Tibial nerve (tissue), 4 donors: Measurements from ENCODE around the gene ARL5C.

Experiments used
- EP300 ChIP-seq, 2 donors: sonication (generic); formaldehyde crosslinking; IDR thresholded peaks; one replicate each; pipeline ENCODE4 v1.6.1; 2017; ENCODE audit warnings: antibody characterized with exemption in 2 of 2, mild to moderate bottlenecking in 1 of 2
- POLR2A ChIP-seq, 2 donors: fragments of 450-650 bp; IDR thresholded peaks; one replicate each; pipeline ENCODE4 v1.6.1; 2017; ENCODE audit warnings: antibody characterized with exemption in 2 of 2, mild to moderate bottlenecking in 2 of 2, moderate library complexity in 2 of 2
- TF ChIP-seq, protein P1 (sequence below), 5 experiments: fragments of 200-600 bp in 3 of 5; fragments of 450-650 bp in 2 of 5; sonication (generic) in 3 of 5; IDR thresholded peaks; one replicate each; pipeline ENCODE4 v1.5.1; 2016 to 2019; ENCODE audit warnings: antibody characterized with exemption in 5 of 5, mild to moderate bottlenecking in 3 of 5, moderate library complexity in 2 of 5

DNA sequence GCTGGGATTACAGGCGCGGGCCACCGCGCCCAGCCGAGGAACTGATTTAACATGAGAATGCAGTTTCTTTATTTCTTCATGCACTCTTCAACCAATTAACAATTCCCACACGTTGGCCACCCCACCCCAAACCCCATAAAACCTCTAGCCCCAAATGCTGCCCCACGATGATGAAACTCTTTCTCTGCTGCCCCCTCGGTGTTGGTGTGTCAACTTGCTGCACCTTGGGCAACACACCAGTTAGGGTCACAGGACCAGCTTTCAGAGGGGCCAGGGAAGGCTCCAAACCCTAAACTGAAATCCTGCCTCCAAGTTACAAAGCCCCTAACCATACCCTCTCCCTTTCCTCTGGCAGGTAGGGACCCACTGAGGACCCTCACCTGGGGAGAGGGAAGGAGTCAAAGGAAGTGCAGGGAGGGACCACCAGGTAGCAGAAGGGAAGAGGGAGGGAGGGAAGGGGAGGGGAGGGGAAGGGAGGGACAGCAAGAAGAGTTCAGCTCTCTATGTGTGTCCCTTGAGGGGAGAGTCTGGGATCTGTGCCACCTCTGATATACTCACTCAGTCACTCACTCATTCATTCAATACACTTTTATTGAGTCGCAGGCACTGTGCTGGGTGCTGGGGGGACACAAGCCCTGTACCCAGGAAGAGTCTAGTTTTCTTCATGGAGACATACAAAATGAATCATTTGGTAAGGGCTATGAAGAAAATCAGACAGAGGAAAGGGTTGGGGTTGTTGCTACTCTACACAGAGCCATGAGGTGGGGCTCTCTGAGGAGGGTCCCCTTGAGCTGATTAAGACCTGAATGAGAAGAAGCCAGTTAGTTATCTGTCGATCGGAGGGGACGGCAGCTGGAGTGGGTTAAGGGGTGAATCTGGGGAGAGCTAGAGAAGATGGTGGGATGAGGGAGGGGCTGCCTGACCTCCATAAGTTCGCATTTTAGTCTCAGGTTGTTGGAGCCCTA lies 18.5 kb downstream of the ARL5C start:
- TF ChIP-seq POLR2A (IDR thresholded peaks at IDR 0.05) (no peak), EP300 (IDR thresholded peaks at IDR 0.05) (no peak)
- TF ChIP-seq, protein P1, sequence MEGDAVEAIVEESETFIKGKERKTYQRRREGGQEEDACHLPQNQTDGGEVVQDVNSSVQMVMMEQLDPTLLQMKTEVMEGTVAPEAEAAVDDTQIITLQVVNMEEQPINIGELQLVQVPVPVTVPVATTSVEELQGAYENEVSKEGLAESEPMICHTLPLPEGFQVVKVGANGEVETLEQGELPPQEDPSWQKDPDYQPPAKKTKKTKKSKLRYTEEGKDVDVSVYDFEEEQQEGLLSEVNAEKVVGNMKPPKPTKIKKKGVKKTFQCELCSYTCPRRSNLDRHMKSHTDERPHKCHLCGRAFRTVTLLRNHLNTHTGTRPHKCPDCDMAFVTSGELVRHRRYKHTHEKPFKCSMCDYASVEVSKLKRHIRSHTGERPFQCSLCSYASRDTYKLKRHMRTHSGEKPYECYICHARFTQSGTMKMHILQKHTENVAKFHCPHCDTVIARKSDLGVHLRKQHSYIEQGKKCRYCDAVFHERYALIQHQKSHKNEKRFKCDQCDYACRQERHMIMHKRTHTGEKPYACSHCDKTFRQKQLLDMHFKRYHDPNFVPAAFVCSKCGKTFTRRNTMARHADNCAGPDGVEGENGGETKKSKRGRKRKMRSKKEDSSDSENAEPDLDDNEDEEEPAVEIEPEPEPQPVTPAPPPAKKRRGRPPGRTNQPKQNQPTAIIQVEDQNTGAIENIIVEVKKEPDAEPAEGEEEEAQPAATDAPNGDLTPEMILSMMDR (IDR thresholded peaks at IDR 0.05), result no peak
